Hematopoietic multipotent progenitor cell treated with erythropoietin and hydrocortisone succinate and interleukin-3 and kit ligand, for 6 days (in vitro differentiated cells): ENCODE measurements around the gene TM9SF1.
A peak's percentile ranks its signal among the peaks of the same experiment; 100 is the strongest.
"Not testable (repeated sequence)": the region's sequence is repeated elsewhere in the genome, so short reads cannot be mapped to it uniquely, and the experiment has no call there.

ENCODE experiments used
- DNase-seq: peaks from one replicate; pipeline ENCODE4 v3.0.0-alpha.2; 2015

The TM9SF1 gene

GRCh38 chr14:24224618-24225071 is 29.4 kb upstream of the TM9SF1 start:
- DNase-seq: no peak

GRCh38 chr14:24222987-24223386 is 27.7 kb upstream of the TM9SF1 start:
- not testable (repeated sequence) for DNase-seq

- no peak for DNase-seq
Observed at GRCh38 chr14:24219521-24219920, 24.3 kb upstream of the TM9SF1 start.

- DNase-seq: no peak
Observed at GRCh38 chr14:24219080-24219479, 23.8 kb upstream of the TM9SF1 start.

GRCh38 chr14:24216876-24217275 is 21.6 kb upstream of the TM9SF1 start:
- DNase-seq: not testable (repeated sequence)

GRCh38 chr14:24216345-24216699 is 21.1 kb upstream of the TM9SF1 start:
- no peak for DNase-seq

- DNase-seq: peak; percentile 96
Observed at GRCh38 chr14:24215495-24216344, 20.5 kb upstream of the TM9SF1 start, which contains the start of gene MDP1. MDP1 (minus strand) TSS chr14:24216066; CDS start chr14:24215955, 111 bp downstream.

- peak; percentile 27 for DNase-seq
Observed at GRCh38 chr14:24213866-24214662, 18.8 kb upstream of the TM9SF1 start.

GRCh38 chr14:24212924-24213865 is 18.0 kb upstream of the TM9SF1 start, which contains the start of gene CHMP4A:
CHMP4A (minus strand) TSS chr14:24213488; CDS start chr14:24213439, 49 bp downstream.
- DNase-seq: peak; percentile 100

- DNase-seq: no peak
Observed at GRCh38 chr14:24211311-24211710, 16.1 kb upstream of the TM9SF1 start.

- DNase-seq: no peak
Observed at GRCh38 chr14:24207625-24208024, 12.4 kb upstream of the TM9SF1 start.

GRCh38 chr14:24207104-24207551 is 11.9 kb upstream of the TM9SF1 start:
- DNase-seq: no peak

GRCh38 chr14:24206260-24207103 is 11.2 kb upstream of the TM9SF1 start:
- DNase-seq: no peak

GRCh38 chr14:24204163-24205146 is 9.2 kb upstream of the TM9SF1 start:
- no peak for DNase-seq

GRCh38 chr14:24203249-24203886 is 8.1 kb upstream of the TM9SF1 start:
- DNase-seq: not testable (repeated sequence)

GRCh38 chr14:24202538-24202937 is 7.3 kb upstream of the TM9SF1 start:
- not testable (repeated sequence) for DNase-seq

- DNase-seq: no peak
Observed at GRCh38 chr14:24198814-24199524, 3.7 kb upstream of the TM9SF1 start.

GRCh38 chr14:24197056-24197450 is 1.8 kb upstream of the TM9SF1 start:
- DNase-seq: peak; percentile 54
